K562 (cell line): Measurements from ENCODE around the gene TMEM218.

ENCODE experiments used
- BRD9 ChIP-seq: fragments of 450-650 bp; IDR thresholded peaks from 2 replicates; pipeline ENCODE4 v1.6.1; 2018; ENCODE audit warnings: low read depth; ENCODE audit not compliant: partially characterized antibody
- CBX3 ChIP-seq, 2 experiments: IDR thresholded peaks; 1 replicate in 1 of 2; 2 replicates in 1 of 2; pipeline ENCODE4 v1.6.1; 2012; ENCODE audit warnings: inconsistent platforms in 2 of 2, low read length in 2 of 2, borderline replicate concordance in 1 of 2, control low read depth in 1 of 2
- MAX ChIP-seq: sonication (generic); formaldehyde crosslinking; IDR thresholded peaks from 2 replicates; pipeline ENCODE4 v1.9.0; 2022; ENCODE audit warnings: mild to moderate bottlenecking, missing genetic modification reagents
- PURB ChIP-seq: sonication (generic); formaldehyde crosslinking; IDR thresholded peaks from 2 replicates; pipeline ENCODE4 v1.9.0; 2021; ENCODE audit warnings: low read depth, mild to moderate bottlenecking, missing genetic modification reagents
- PYGO2 ChIP-seq: fragments of 450-650 bp; IDR thresholded peaks from 2 replicates; pipeline ENCODE4 v1.6.1; 2016; ENCODE audit warnings: mild to moderate bottlenecking, missing genetic modification characterization, moderate library complexity, missing compliant biosample characterization
- THAP12 ChIP-seq: fragments of 250-450 bp; sonication (Bioruptor Pico); IDR thresholded peaks from 2 replicates; pipeline ENCODE4 v1.9.0; 2021; ENCODE audit warnings: mild to moderate bottlenecking, inconsistent platforms
- USF1 ChIP-seq: sonication (generic); formaldehyde crosslinking; IDR thresholded peaks from 2 replicates; pipeline ENCODE4 v1.9.0; 2022; ENCODE audit warnings: mild to moderate bottlenecking, missing genetic modification reagents
- YBX1 ChIP-seq: fragments of 450-650 bp; IDR thresholded peaks from 2 replicates; pipeline ENCODE4 v1.7.1; 2016; ENCODE audit warnings: mild to moderate bottlenecking

- TF ChIP-seq USF1 (CRISPR knock-in tag) (no peak), CBX3 (IDR thresholded peaks at IDR 0.05; ENCODE audit: borderline replicate concordance in 1 of 2, low read length in 2 of 2) (no peak), THAP12 (CRISPR knock-in tag) (no peak), YBX1 (no peak), MAX (CRISPR knock-in tag) (no peak), PURB (no peak), BRD9 (no peak), PYGO2 (tag) (no peak)
These were observed 39.0 kb downstream of the TMEM218 start for GRCh38 chr11:125072218-125072960.
